NCI-H226 (cell line): ENCODE results near the gene LCN2.
"Not testable (repeated sequence)": the region's sequence is repeated elsewhere in the genome, so short reads cannot be mapped to it uniquely, and the experiment has no call there.

ENCODE experiments used
- DNase-seq: peaks from one replicate; pipeline ENCODE4 v3.0.0-alpha.2; 2015

LCN2 gene

DNA sequence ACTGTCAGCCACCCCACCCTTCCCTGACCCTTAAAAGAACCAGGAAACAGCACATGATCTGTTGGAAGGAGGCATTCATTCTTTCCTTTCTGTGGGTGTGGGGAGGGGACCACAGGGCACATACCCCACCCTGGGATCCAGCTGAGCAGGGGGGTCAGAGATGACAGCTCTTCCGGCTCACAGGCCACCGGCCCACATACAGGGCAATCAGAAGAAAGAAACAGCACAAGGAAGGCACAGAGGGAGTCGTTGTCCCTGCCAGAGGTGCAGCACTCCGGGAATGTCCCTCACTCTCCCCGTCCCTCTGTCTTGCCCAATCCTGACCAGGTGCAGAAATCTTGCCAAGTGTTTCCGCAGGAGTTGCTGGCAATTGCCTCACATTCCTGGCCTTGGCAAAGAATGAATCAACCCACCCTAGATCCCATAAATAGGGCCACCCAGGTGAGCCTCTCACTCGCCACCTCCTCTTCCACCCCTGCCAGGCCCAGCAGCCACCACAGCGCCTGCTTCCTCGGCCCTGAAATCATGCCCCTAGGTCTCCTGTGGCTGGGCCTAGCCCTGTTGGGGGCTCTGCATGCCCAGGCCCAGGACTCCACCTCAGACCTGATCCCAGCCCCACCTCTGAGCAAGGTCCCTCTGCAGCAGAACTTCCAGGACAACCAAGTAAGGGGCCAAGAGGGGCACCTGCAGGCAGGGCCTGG, at the start of gene LCN2:
LCN2 (plus strand) TSS at position 453 of the 701 bp plus-strand sequence; CDS start at position 526, 73 bp downstream.
- DNase-seq = peak; percentile 50

DNA sequence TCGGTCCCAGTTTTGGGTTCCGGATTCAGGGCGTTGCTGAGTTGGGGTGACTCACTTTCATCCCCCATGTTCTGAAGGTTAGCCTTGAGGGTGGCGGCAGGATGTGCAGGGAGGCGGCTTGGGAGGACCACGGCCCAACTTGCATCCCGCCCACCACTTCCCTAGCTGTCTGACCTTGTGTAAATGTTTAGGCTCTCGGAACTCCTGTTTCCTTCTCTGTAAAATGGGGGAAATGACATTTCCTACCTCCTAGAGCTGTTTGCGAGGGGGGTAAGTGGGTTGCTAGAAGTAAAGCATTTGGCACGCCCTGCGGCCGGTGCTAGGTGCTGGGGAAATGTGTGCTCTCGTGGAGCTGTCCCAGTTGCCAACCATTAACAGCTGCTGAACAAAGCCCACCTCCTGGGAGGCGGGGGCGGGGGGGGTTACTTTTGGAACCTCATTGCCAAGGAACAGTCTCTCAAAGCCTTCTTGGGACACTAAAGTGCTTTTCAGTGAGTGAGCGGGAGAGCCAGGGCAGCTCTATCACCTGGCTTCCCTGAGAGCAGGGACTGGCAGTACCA, 49.2 kb upstream of the LCN2 start:
- DNase-seq = peak; percentile 16

DNA sequence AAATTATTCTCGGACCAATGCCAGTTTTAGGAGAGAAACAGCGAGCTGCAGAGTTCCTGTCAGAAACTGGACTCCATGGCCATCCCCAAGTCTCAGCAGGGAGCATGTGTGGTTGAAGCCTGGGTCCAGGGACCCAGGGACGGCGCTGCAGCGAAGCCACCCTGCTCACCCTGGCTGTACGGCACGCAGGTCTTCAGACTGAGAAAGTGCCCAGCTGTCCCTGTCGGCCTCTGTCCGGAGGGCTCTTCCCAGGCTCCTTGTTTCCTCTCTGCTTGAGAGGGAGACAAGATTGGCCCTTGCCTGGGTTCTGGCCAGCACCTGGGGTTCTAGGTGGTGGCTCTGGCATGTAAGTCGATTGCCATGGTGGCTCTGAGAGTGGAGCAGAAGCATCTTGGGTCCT, 48.7 kb upstream of the LCN2 start:
- DNase-seq = no peak

DNA sequence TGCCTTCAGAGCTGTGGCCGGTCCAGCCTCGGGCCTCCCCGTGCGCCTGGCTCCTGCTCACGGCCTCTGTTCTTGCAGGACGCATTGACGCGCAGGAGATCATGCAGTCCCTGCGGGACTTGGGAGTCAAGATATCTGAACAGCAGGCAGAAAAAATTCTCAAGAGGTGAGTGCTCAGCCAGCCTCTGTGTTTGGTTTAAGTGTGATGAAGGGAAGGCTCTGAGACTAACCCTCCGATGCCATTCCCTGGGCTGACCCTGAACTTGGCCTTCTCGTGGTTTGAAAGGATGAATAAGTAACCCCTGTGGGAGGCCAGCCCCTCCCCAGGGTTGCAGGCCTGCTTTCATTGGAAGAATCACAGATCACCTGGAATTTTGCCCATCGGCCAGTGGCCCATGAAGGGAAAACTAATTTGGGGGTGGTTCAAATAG, 48.0 kb upstream of the LCN2 start:
- DNase-seq = no peak

DNA sequence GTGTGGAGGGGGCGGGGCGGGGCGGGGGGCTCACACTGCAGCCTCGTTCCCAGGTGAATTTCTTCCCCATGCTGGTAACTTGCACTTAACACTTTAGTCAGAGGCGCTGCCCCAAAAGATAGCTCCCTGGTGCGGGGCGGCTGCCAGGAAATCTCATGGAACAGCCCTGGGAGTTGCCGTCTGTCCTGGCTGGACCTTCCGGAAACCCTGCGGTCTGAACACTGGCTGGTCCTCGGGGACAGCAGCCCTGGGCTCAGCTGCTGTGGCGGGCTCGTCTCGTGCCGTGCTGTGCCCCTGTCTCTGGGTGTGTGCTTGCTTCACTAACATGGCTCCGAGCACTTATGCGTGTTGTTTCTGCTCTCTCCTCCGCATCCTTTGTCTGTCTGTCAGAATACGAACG, 47.6 kb upstream of the LCN2 start:
- no peak for DNase-seq

DNA sequence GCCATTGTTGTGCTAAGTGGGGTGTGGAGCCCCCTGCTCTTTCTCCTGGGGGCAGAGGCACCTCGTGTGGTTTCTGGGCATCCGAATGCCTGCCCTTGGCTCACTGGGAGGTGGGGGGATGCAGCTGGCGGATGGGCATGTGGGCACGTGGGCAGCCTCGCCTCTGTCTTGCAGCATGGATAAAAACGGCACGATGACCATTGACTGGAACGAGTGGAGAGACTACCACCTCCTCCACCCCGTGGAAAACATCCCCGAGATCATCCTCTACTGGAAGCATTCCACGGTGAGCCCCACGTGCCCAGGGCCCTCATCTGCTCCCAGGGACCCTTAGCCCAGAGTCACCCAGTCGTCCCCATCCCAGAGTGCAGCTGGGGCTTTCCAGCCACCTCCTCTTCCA, 47.1 kb upstream of the LCN2 start:
- DNase-seq = no peak

DNA sequence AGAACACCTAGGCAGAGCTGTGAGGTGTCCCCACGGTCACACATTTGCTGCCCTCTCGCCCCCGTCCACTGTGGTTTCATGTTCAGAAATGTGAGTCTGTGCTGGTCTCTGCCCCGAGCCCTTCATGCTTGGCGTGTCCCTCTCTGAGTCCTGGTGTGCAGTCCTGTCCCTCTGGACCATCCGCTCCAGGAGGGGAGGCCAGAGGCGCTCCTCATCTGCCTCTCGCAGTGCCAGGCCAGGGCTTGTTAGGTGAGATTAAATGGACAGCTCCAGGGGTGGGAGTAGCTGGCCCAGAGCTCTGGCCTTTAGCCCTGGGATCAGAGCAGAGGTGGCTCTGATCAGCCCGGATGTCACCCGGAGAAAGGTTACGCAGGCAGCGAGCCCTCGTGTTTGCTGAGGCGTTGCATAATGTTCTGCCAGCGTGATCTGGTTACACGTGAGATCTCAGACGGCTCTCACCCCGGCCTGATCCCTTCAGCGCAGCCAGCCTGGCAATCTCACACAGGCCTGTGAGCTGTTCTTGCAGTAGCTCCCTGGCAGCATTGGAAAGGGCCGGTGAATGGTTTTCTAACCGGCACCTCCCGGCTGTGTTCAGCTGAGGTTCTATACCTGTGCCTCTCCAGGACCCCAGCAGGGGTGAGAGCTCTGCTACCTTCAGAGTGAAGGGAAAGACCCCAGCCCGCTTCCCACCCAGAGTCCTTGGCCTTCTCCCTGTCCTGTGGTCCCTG, 46.2 kb upstream of the LCN2 start:
- DNase-seq = no peak

DNA sequence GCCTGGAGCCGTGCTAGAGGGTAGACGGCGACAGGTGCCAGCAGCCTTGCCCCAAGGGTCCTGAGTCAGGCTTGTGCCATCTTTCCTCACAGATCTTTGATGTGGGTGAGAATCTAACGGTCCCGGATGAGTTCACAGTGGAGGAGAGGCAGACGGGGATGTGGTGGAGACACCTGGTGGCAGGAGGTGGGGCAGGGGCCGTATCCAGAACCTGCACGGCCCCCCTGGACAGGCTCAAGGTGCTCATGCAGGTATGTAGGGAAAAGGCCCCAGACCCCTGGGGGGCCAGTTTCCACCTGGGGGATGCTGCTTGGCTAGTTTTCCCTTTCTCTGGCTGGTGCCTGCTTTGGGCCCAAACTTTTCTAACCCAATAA, 45.7 kb upstream of the LCN2 start:
- no peak for DNase-seq

DNA sequence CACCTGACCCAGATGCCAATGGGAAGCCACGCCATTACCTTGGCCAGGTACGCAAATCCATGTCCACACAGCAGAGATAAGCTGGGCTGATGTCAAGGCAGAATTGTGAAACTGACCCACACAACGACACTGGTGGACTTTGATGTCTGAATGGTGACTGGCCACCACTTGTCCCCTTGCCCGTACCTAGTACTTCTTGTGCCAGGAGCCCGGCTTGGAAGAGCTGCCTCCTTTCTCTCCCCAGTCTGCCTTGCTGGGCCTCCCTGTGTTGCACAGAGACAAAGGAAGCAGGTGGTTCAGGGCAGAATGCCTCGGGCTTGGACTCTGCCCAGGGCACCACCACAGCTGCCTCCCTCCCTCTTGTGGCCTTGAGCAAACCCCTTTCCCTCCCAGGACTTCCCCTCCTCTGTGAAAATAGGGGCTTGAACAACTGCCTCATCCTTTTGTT, 45.1 kb upstream of the LCN2 start:
- DNase-seq = no peak

DNA sequence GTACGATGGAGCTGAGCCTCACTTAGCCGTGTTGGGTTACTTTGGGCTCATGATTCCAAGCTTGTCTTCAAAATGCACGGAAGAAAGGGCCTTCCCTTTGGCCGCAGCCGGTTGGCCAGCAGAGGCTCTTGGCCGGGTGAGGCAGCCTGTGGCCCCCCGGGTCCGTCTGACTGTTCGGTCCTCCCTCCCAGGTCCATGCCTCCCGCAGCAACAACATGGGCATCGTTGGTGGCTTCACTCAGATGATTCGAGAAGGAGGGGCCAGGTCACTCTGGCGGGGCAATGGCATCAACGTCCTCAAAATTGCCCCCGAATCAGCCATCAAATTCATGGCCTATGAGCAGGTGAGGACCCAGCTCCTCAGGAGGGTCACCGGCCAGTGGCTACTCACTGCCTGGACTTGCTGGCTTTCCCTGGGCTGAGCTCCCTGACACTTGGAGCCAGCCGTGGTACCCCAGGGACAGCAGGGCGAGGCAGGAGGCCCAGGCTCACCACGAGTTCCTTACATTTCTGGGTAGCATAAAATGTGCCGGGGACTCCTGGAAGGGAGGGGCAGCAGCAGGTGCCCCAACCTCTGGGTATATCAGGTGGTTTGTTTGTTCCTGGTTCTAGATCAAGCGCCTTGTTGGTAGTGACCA, 43.6 kb upstream of the LCN2 start:
- DNase-seq = no peak

DNA sequence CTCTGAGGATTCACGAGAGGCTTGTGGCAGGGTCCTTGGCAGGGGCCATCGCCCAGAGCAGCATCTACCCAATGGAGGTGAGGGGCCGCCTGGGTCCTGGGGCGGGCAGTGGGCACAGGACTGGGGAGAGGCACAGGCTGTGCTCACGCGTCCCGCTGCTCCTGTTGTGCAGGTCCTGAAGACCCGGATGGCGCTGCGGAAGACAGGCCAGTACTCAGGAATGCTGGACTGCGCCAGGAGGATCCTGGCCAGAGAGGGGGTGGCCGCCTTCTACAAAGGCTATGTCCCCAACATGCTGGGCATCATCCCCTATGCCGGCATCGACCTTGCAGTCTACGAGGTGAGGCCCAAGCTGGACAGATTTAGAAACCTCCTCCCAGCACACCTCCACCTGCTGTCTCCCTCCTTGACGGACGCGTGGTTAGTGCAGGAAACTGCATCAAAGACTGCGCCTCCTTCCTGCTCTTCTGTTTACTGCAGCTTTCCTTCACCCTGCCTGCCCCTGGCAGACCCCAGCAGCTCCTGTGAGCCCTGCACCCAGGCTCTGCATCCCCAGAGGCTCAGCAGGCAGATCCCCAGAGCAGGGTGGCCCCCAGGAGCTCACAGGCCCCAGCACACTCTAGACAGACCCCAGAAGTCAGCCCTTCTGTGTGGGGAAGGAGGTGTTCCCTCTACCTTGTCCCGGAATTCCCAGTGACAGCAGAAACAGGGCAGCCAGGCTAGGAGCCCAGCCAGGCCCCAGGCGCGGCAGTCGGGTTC, 42.9 kb upstream of the LCN2 start:
- DNase-seq = no peak

DNA sequence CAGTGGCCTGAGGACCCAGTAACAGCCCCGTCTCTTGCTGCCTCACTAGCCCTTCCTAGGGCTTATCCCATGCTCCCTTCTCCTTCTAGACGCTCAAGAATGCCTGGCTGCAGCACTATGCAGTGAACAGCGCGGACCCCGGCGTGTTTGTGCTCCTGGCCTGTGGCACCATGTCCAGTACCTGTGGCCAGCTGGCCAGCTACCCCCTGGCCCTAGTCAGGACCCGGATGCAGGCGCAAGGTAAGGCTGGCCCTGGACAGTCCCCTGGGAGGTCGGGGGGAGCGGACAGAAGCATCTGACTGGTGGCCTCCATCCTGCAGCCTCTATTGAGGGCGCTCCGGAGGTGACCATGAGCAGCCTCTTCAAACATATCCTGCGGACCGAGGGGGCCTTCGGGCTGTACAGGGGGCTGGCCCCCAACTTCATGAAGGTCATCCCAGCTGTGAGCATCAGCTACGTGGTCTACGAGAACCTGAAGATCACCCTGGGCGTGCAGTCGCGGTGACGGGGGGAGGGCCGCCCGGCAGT, 42.2 kb upstream of the LCN2 start:
- DNase-seq = no peak

DNA sequence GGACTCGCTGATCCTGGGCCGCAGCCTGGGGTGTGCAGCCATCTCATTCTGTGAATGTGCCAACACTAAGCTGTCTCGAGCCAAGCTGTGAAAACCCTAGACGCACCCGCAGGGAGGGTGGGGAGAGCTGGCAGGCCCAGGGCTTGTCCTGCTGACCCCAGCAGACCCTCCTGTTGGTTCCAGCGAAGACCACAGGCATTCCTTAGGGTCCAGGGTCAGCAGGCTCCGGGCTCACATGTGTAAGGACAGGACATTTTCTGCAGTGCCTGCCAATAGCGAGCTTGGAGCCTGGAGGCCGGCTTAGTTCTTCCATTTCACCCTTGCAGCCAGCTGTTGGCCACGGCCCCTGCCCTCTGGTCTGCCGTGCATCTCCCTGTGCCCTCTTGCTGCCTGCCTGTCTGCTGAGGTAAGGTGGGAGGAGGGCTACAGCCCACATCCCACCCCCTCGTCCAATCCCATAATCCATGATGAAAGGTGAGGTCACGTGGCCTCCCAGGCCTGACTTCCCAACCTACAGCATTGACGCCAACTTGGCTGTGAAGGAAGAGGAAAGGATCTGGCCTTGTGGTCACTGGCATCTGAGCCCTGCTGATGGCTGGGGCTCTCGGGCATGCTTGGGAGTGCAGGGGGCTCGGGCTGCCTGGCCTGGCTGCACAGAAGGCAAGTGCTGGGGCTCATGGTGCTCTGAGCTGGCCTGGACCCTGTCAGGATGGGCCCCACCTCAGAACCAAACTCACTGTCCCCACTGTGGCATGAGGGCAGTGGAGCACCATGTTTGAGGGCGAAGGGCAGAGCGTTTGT, 41.6 kb upstream of the LCN2 start:
- no peak for DNase-seq

DNA sequence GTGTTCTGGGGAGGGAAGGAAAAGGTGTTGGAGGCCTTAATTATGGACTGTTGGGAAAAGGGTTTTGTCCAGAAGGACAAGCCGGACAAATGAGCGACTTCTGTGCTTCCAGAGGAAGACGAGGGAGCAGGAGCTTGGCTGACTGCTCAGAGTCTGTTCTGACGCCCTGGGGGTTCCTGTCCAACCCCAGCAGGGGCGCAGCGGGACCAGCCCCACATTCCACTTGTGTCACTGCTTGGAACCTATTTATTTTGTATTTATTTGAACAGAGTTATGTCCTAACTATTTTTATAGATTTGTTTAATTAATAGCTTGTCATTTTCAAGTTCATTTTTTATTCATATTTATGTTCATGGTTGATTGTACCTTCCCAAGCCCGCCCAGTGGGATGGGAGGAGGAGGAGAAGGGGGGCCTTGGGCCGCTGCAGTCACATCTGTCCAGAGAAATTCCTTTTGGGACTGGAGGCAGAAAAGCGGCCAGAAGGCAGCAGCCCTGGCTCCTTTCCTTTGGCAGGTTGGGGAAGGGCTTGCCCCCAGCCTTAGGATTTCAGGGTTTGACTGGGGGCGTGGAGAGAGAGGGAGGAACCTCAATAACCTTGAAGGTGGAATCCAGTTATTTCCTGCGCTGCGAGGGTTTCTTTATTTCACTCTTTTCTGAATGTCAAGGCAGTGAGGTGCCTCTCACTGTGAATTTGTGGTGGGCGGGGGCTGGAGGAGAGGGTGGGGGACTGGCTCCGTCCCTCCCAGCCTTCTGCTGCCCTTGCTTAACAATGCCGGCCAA, 40.8 kb upstream of the LCN2 start:
- DNase-seq = no peak

DNA sequence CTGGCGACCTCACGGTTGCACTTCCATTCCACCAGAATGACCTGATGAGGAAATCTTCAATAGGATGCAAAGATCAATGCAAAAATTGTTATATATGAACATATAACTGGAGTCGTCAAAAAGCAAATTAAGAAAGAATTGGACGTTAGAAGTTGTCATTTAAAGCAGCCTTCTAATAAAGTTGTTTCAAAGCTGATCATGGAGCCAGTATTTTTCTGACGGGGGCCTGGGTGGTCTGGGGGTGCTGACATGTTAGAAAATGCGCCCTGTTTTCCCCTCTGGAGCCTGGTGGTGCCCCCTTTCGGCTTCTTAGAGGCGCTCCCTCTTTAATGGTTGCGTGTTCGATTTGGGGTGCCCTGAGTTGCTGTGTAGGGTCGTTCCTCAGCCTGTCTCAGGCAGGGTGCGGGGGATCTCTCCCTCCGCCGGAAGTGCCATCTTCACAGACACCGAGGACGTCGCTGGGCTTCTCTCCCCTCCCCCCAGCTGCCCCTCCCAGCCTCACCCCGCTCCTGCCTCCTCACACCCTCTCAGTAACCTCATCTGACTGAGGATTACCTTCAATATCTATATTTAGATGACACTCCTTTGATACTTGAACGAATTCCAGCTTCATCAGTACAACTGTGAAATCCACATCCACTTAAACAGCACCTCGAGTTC, 40.1 kb upstream of the LCN2 start:
- no peak for DNase-seq

DNA sequence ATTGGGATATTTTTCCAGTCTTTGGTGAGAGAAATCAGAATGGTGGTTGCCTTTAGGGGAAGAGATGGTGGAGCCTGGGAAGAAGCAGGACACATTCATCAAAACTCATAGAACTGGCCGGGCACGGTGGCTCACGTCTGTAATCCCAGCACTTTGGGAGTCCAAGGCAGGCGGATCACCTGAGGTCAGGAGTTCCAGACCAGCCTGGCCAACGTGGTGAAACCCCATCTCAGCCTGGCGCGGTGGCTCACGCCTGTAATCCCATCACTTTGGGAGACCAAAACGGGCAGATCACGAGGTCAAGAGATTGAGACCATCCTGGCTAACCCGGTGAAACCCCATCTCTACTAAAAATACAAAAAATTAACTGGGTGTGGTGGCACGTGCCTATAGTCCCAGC, 37.5 kb upstream of the LCN2 start:
- not testable (repeated sequence) for DNase-seq

DNA sequence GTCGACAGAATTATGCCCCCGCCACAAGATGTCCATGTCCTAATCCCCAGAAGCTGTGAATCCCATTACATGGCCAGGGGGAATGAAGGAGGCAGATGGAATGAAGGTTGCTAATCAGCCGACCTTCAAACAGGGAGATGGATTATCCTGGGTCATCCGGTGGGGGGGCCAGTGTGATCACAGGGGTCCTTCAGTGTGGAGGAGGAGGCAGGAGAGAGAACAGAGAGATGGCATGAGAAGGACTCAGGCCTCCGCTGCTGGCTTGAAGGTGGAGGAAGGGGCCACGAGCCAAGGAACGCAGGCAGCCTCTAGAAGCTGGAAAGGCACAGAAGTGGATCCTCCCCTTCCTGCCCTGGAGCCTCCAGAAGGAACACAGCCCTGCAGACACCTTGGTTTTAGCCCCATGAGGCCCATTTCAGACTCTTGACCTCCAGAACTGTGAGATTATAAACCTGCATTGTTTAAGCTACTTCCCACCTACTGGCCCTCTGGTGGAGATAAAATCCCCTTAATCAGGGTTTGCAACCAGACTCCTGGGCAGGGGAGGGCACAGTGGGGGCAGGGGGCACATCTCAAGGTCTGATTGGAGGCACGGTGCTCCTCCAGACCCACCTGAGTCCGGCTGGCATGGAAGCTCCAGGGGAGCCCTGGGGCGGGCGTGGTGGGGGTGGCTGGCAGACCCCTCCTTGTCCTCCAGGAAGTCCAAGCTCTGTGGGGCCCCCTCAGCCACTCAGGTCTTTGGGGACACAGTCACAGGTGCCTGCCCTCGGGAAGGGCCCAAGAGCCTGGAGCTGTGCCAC, 35.5 kb upstream of the LCN2 start:
- no peak for DNase-seq

DNA sequence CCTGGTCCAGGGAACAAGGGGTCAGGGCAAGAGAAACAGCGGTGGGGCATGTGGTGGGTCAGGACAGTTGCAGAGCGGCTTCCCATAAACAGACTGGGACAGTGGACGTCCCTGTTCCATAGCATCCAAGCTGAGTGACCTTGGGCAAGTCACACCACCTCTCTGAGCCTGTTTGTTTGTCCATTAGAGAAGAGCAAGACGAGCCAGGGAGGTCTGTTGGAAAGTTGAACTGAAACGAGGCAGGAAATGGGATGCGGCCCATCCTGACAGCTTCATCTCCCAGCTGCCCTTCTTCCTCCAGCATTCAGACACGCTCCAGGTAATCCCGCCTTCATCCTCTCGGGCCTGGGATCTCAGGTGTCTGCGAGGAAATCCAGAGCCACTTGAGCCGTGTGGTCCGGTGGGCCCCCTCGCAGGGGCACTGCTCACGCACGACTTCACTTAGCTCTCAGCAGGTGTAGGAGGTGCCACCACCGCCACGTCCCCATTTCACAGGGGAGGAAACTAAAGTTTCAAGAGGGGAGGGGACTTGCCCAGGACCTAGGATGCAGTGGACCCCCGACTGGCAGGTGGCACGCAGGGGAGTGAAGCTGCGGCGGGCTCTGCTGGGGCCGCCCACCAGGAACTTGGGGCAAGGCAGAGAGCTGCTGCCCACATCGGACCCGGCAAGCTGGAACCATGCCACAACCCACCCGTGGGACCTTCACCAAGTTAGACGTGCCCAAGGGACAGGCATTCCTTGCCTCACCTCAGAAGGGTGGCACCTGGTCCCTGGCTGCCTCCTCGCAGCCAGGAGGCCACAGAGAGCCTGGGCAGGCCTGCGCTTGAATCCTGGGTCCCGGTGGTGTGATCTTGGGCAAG, 34.7 kb upstream of the LCN2 start:
- no peak for DNase-seq
